Endothelial cell of umbilical vein (primary cell): ENCODE results near the gene SPATA31D4. TPM values are rescaled to one million over a fixed set of nuclear protein-coding genes. Genes with fewer than 3 reads are reported as not detected.

Experiments used
- BruUV-seq: library from RNA; stranded (reverse); fragments of 400-500 nt; replicated peaks from 2 replicates; lab custom pipeline; 2021; lab: Mats Ljungman, UMichigan
- CTCF ChIA-PET: fragments of 300-600, 350-600 bp; sonication (Branson Sonifier 250); formaldehyde crosslinking; loops from one replicate; lab custom pipeline; 2021; ENCODE audit warnings: antibody characterized with exemption, inconsistent platforms; lab: Charles Lee
- POLR2A ChIA-PET: fragments of 300-600, 350-600 bp; sonication (Branson Sonifier 250); formaldehyde crosslinking; loops from one replicate; lab custom pipeline; 2021; ENCODE audit warnings: antibody characterized with exemption, inconsistent platforms; lab: Charles Lee
- DNase-seq: peaks from one replicate; pipeline ENCODE4 v3.0.0-alpha.2; 2011; ENCODE audit warnings: low read depth, low spot score
- FAIRE-seq: peaks from 2 replicates; lab custom pipeline; 2011; peaks lifted over from hg19 to GRCh38; lab: Jason Lieb, UNC
- H2AFZ ChIP-seq: 2 replicates; pipeline ENCODE4 v1.6.0; 2012; ENCODE audit warnings: low read depth, low read length, control low read depth, inconsistent platforms
- H3K27ac ChIP-seq: 2 replicates; pipeline ENCODE4 v1.5.1; 2011; ENCODE audit warnings: low read depth, mild to moderate bottlenecking, control low read depth, low read length, moderate library complexity; ENCODE audit not compliant: insufficient read depth
- H3K27me3 ChIP-seq, 2 experiments: 2 replicates each; pipeline versions ENCODE4 v1.6.0 to v1.6.1; 2011; ENCODE audit warnings: low read length in 2 of 2, mixed read lengths in 1 of 2; ENCODE audit not compliant: control insufficient read depth in 2 of 2, insufficient read depth in 2 of 2
- H3K36me3 ChIP-seq, 2 experiments: 2 replicates in 1 of 2; 3 replicates in 1 of 2; pipeline ENCODE4 v1.5.1; 2011; ENCODE audit warnings: low read length in 2 of 2, mild to moderate bottlenecking in 1 of 2, moderate library complexity in 1 of 2; ENCODE audit not compliant: control insufficient read depth in 2 of 2, insufficient read depth in 2 of 2; ENCODE audit errors: extremely low read depth in 1 of 2
- H3K4me1 ChIP-seq: 3 replicates; pipeline ENCODE4 v1.5.1; 2011; ENCODE audit warnings: mild to moderate bottlenecking, low read length; ENCODE audit not compliant: control insufficient read depth, insufficient read depth; ENCODE audit errors: extremely low read depth
- H3K4me2 ChIP-seq: 2 replicates; pipeline ENCODE4 v1.6.1; 2011; ENCODE audit warnings: low read length, control low read depth, mixed read lengths; ENCODE audit not compliant: insufficient read depth
- H3K4me3 ChIP-seq, 3 experiments: fragments of 200-600 bp in 1 of 3; sonication (generic), shearing (Covaris generic) in 1 of 3; replicated peaks in 1 of 3; 2 replicates each; pipeline ENCODE4 v1.5.1; 2011 to 2016; ENCODE audit warnings: control low read depth in 3 of 3, low read length in 3 of 3, mild to moderate bottlenecking in 2 of 3, inconsistent platforms in 1 of 3, low read depth in 1 of 3, moderate library complexity in 1 of 3; ENCODE audit not compliant: insufficient read depth in 1 of 3
- H3K79me2 ChIP-seq: 2 replicates; pipeline ENCODE4 v1.6.0; 2012; ENCODE audit warnings: low read length, inconsistent platforms; ENCODE audit not compliant: control insufficient read depth, insufficient read depth
- H3K9ac ChIP-seq: replicated peaks from 2 replicates; pipeline ENCODE3; 2011; ENCODE audit warnings: low read length, control low read depth; ENCODE audit not compliant: insufficient read depth; ENCODE audit errors: extremely low read depth
- H3K9me1 ChIP-seq: replicated peaks from 3 replicates; pipeline ENCODE4 v1.6.0; 2011; ENCODE audit warnings: mild to moderate bottlenecking, low read length; ENCODE audit not compliant: control insufficient read depth, insufficient read depth; ENCODE audit errors: extremely low read depth
- H3K9me3 ChIP-seq: replicated peaks from 2 replicates; pipeline ENCODE4 v1.5.1; 2012; ENCODE audit warnings: low read length, inconsistent platforms; ENCODE audit not compliant: control insufficient read depth, insufficient read depth
- H4K20me1 ChIP-seq: replicated peaks from 2 replicates; pipeline ENCODE3; 2011; ENCODE audit warnings: mild to moderate bottlenecking, low read length; ENCODE audit not compliant: control insufficient read depth, insufficient read depth; ENCODE audit errors: extremely low read depth
- EZH2 ChIP-seq: IDR thresholded peaks from 2 replicates; pipeline ENCODE4 v1.6.1; 2012; ENCODE audit warnings: borderline replicate concordance, low read depth, mild to moderate bottlenecking, moderate library complexity, low read length, inconsistent platforms; ENCODE audit not compliant: severe bottlenecking
- FOS ChIP-seq: IDR thresholded peaks from 2 replicates; pipeline ENCODE4 v1.6.1; 2011; ENCODE audit warnings: mild to moderate bottlenecking, low read length, moderate library complexity, borderline replicate concordance; ENCODE audit not compliant: insufficient read depth
- GATA2 ChIP-seq: IDR thresholded peaks from 2 replicates; pipeline ENCODE4 v1.7.0; 2011; ENCODE audit warnings: low read depth, mild to moderate bottlenecking, moderate library complexity, mixed read lengths, low read length; ENCODE audit not compliant: insufficient read length, insufficient read depth
- JUN ChIP-seq: IDR thresholded peaks from 2 replicates; pipeline ENCODE4 v1.6.1; 2011; ENCODE audit warnings: borderline replicate concordance, low read depth; ENCODE audit not compliant: insufficient read length, insufficient read depth
- MYC ChIP-seq: IDR thresholded peaks from one replicate; pipeline ENCODE4 v1.6.1; 2011; ENCODE audit warnings: mild to moderate bottlenecking, low read depth, low read length
- POLR2A ChIP-seq: IDR thresholded peaks from 2 replicates; pipeline ENCODE4 v1.6.1; 2012; ENCODE audit warnings: low read depth, mild to moderate bottlenecking, control low read depth, low read length
- POLR2AphosphoS5 ChIP-seq: IDR thresholded peaks from 2 replicates; pipeline ENCODE4 v1.6.1; 2012; ENCODE audit warnings: low read depth, mild to moderate bottlenecking, control low read depth, low read length, moderate library complexity; ENCODE audit not compliant: insufficient read depth
- dilution Hi-C: fragments of 300-500 bp; cut with MboI; formaldehyde crosslinking; loops from one replicate; pipeline ENCODE4 v1.15.0; 2019; ENCODE audit warnings: low sequenced_read_pairs; ENCODE audit not compliant: extremely low pct_ligation_motif_present
- intact Hi-C: fragments of 100-400 bp; cut with micrococcal nuclease; formaldehyde crosslinking; loops from one replicate; pipeline ENCODE4 v1.10.0; 2022
- polyA plus RNA-seq, 4 experiments: library from polyadenylated mRNA; depleted of rRNA in 3 of 4; stranded (reverse) in 3 of 4; unstranded in 1 of 4; fragments of >200 nt; gene quantifications; 2 replicates each; pipeline versions ENCODE4 v1.2.1 to v1.2.3, GENCODE V29; 2011 to 2012; ENCODE audit warnings: missing spikeins in 1 of 4
- total RNA-seq: library from RNA; stranded (reverse); gene quantifications from 2 replicates; pipeline ENCODE4 v1.2.3, GENCODE V29; 2021
- TF ChIP-seq, protein P1 (sequence below), 2 donors: IDR thresholded peaks; 1 replicate in 1 of 2; 2 replicates in 1 of 2; pipeline ENCODE4 v1.5.1; 2011; ENCODE audit warnings: low read length in 2 of 2, mild to moderate bottlenecking in 2 of 2, moderate library complexity in 2 of 2, control low read depth in 1 of 2, inconsistent platforms in 1 of 2, low read depth in 1 of 2; ENCODE audit not compliant: insufficient read depth in 1 of 2; ENCODE audit errors: extremely low read depth in 1 of 2
- TF ChIP-seq, protein P2 (sequence below): IDR thresholded peaks from 2 replicates; pipeline ENCODE4 v1.6.1; 2011; ENCODE audit not compliant: insufficient read depth, insufficient read length

The SPATA31D4 gene
- total and polyA plus RNA-seq, 2 donors (not counting 3 experiments of a cell fraction or from before 2014, with no cell fraction given): not detected

DNA sequence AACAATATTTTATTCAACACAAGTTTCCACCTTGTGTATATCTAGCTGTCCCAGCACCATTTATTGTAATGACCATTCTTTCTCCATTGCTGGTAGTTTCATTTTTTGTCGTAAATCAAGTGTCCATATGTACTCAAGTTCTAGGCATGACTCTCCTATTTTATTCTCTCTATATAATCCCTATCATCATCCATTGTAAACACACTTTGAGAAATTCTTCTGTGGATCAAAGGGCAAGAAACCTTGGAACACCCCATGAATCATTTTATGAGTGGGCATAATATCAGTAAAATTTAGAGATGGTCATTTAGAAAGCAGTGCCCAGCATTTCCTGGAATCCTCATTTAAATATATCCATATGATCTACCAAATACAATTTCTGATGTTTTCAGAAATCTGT is 35.8 kb upstream of the SPATA31D4 start:
- POLR2A ChIA-PET: no interaction called here
- BruUV-seq: no TSS peak

More for the DNA sequence above, 35.8 kb upstream of the SPATA31D4 start:
- H3K4me3 ChIP-seq: no peak overlapping the region
- H3K79me2 ChIP-seq: no peaks in the 10 kb centered on the region
- intact Hi-C loops (no loop called here), dilution Hi-C loops (no loop called here)
- CTCF ChIA-PET: no interaction called here
- no peaks in the 10 kb centered on the region for H3K9me1 ChIP-seq
- TF ChIP-seq JUN: no peak
- no peak for TF ChIP-seq FOS
- no peak for TF ChIP-seq MYC
- TF ChIP-seq, protein P1, sequence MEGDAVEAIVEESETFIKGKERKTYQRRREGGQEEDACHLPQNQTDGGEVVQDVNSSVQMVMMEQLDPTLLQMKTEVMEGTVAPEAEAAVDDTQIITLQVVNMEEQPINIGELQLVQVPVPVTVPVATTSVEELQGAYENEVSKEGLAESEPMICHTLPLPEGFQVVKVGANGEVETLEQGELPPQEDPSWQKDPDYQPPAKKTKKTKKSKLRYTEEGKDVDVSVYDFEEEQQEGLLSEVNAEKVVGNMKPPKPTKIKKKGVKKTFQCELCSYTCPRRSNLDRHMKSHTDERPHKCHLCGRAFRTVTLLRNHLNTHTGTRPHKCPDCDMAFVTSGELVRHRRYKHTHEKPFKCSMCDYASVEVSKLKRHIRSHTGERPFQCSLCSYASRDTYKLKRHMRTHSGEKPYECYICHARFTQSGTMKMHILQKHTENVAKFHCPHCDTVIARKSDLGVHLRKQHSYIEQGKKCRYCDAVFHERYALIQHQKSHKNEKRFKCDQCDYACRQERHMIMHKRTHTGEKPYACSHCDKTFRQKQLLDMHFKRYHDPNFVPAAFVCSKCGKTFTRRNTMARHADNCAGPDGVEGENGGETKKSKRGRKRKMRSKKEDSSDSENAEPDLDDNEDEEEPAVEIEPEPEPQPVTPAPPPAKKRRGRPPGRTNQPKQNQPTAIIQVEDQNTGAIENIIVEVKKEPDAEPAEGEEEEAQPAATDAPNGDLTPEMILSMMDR (IDR thresholded peaks at IDR 0.05; ENCODE audit: extremely low read depth in 1 of 2, insufficient read depth in 1 of 2, low read depth in 1 of 2, low read length in 2 of 2): no peak
- no peak for TF ChIP-seq EZH2
- no peak for TF ChIP-seq POLR2A
- TF ChIP-seq GATA2: no peak
- TF ChIP-seq, protein P2, sequence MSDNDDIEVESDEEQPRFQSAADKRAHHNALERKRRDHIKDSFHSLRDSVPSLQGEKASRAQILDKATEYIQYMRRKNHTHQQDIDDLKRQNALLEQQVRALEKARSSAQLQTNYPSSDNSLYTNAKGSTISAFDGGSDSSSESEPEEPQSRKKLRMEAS: no peak
- TF ChIP-seq POLR2AphosphoS5: no peak
- H3K27ac ChIP-seq: no peak overlapping the region
- H3K9me3 ChIP-seq: no peaks in the 10 kb centered on the region
- no peak overlapping the region for H2AFZ ChIP-seq
- no peaks in the 10 kb centered on the region for H3K27me3 ChIP-seq
- H3K4me1 ChIP-seq: no peaks in the 10 kb centered on the region
- no peaks in the 10 kb centered on the region for H3K36me3 ChIP-seq
- H4K20me1 ChIP-seq: no peaks in the 10 kb centered on the region
- FAIRE-seq (no peak), DNase-seq (no peak)
- H3K4me2 ChIP-seq: no peak overlapping the region
- no peak overlapping the region for H3K9ac ChIP-seq
